MCF 10A (cell line): ENCODE measurements around the gene FBH1. TPM values are rescaled to one million over a fixed set of nuclear protein-coding genes. Genes with fewer than 3 reads are reported as not detected.

Experiments used
- BruUV-seq: library from RNA; stranded (reverse); fragments of 400-500 nt; replicated peaks from 2 replicates; lab custom pipeline; 2021; lab: Mats Ljungman, UMichigan
- CTCF ChIA-PET: fragments of 300-600 bp; sonication (Branson Sonifier 250); formaldehyde crosslinking; extraction: SDS; loops from one replicate; lab custom pipeline; 2021; ENCODE audit warnings: antibody characterized with exemption, inconsistent platforms; lab: Yijun Ruan, JAX
- POLR2A ChIA-PET: fragments of 300-600, 350-650 bp; sonication (Branson Sonifier 250); formaldehyde crosslinking; extraction: SDS; loops from one replicate; lab custom pipeline; 2020; ENCODE audit warnings: antibody characterized with exemption, inconsistent platforms; lab: Yijun Ruan, JAX
- DNase-seq: peaks from one replicate; pipeline ENCODE4 v3.0.0-alpha.2; 2018; ENCODE audit not compliant: unreplicated experiment
- H3K27ac Mint-ChIP-seq: one replicate; pipeline ENCODE4 v1.8.0; 2022; ENCODE audit warnings: mild to moderate bottlenecking, low read depth, mixed read lengths; ENCODE audit not compliant: unreplicated experiment
- H3K27me3 Mint-ChIP-seq: one replicate; pipeline ENCODE4 v1.8.0; 2022; ENCODE audit warnings: mixed read lengths; ENCODE audit not compliant: insufficient read depth, unreplicated experiment
- H3K36me3 Mint-ChIP-seq: one replicate; pipeline ENCODE4 v1.8.0; 2022; ENCODE audit warnings: mild to moderate bottlenecking, moderate library complexity, mixed read lengths; ENCODE audit not compliant: insufficient read depth, unreplicated experiment
- H3K4me1 Mint-ChIP-seq: one replicate; pipeline ENCODE4 v1.8.0; 2022; ENCODE audit warnings: mixed read lengths; ENCODE audit not compliant: insufficient read depth, unreplicated experiment
- H3K4me3 Mint-ChIP-seq: one replicate; pipeline ENCODE4 v1.8.0; 2022; ENCODE audit warnings: mild to moderate bottlenecking, moderate library complexity, mixed read lengths; ENCODE audit not compliant: unreplicated experiment
- H3K9me3 Mint-ChIP-seq: one replicate; pipeline ENCODE4 v1.8.0; 2022; ENCODE audit warnings: mixed read lengths; ENCODE audit not compliant: unreplicated experiment
- CTCF ChIP-seq: fragments of 200-600 bp; IDR thresholded peaks from one replicate; pipeline ENCODE4 v1.8.0; 2022; ENCODE audit warnings: antibody characterized with exemption, mild to moderate bottlenecking; ENCODE audit not compliant: unreplicated experiment
- intact Hi-C: fragments of 100-400 bp; cut with micrococcal nuclease; formaldehyde crosslinking; loops from 2 replicates; pipeline ENCODE4 v1.14.1; 2022
- total RNA-seq: library from RNA; stranded (reverse); gene quantifications from 2 replicates; pipeline ENCODE4 v1.2.3, GENCODE V29; 2022

Gene FBH1
- total RNA-seq, 1 experiment from 2014 or later = 61.8 TPM

GRCh38 chr10:5948208-5948585 lies 58.2 kb downstream of the FBH1 start:
- H3K27ac Mint-ChIP-seq = no peak overlapping the region
- DNase-seq = no peak
- peaks cover 60% of the 10 kb centered on the region for H3K4me1 Mint-ChIP-seq
- no peak for TF ChIP-seq CTCF
- no peak overlapping the region for H3K4me3 Mint-ChIP-seq
- POLR2A ChIA-PET = interaction anchor here (5.6 kb wide), 1 partner anchor 28 kb away, joined by 64 read pairs; the partner anchor contains the start of gene IL15RA
- no peaks in the 10 kb centered on the region for H3K9me3 Mint-ChIP-seq
- intact Hi-C loops = no loop called here
- H3K36me3 Mint-ChIP-seq = peaks cover 5% of the 10 kb centered on the region
- BruUV-seq = no TSS peak
- CTCF ChIA-PET = interaction anchor here (0.6 to 1.6 kb wide), 7 partner anchors 16 to 140 kb away, joined by 3 to 6 read pairs (median 3); no protein-coding TSS in a partner anchor
- H3K27me3 Mint-ChIP-seq = no peaks in the 10 kb centered on the region

- no peaks in the 10 kb centered on the region for H3K27me3 Mint-ChIP-seq
- CTCF ChIA-PET = interaction anchor here (0.6 to 3.6 kb wide), 12 partner anchors 13 to 139 kb away, joined by 3 to 20 read pairs (median 3); partner anchors contain the start of gene IL15RA
- POLR2A ChIA-PET = interaction anchor here (5.6 kb wide), 1 partner anchor 27 kb away, joined by 64 read pairs; the partner anchor contains the start of gene IL15RA
- DNase-seq = peak; percentile 72
- peaks cover 60% of the 10 kb centered on the region for H3K4me1 Mint-ChIP-seq
- peak overlapping the region; percentile 45 for H3K4me3 Mint-ChIP-seq
- peak overlapping the region; percentile 91 for H3K27ac Mint-ChIP-seq
- intact Hi-C loops = no loop called here
- BruUV-seq = no TSS peak
- H3K36me3 Mint-ChIP-seq = peaks cover 5% of the 10 kb centered on the region
- TF ChIP-seq CTCF = peak; percentile 44
- no peaks in the 10 kb centered on the region for H3K9me3 Mint-ChIP-seq
These were observed 59.1 kb downstream of the FBH1 start for GRCh38 chr10:5949009-5949759.

- CTCF ChIA-PET = interaction anchor here (0.6 to 3.6 kb wide), 8 partner anchors 23 to 451 kb away, joined by 3 to 20 read pairs (median 3); partner anchors contain the start of gene IL15RA
- intact Hi-C loops = loop anchor here (2.0 kb wide), 3 partner anchors 26 to 446 kb away; partner anchors contain the start of gene IL15RA
These were observed 61.2 kb downstream of the FBH1 start for GRCh38 chr10:5951167-5951711.

More at GRCh38 chr10:5951167-5951711, 61.2 kb downstream of the FBH1 start:
- Mint-ChIP-seq H3K4me3 (peak overlapping the region; percentile 34), H3K36me3 (peaks cover 5% of the 10 kb centered on the region), H3K4me1 (peaks cover 41% of the 10 kb centered on the region), H3K27me3 (no peaks in the 10 kb centered on the region), H3K9me3 (no peaks in the 10 kb centered on the region), H3K27ac (peak overlapping the region; percentile 91)
- DNase-seq = peak; percentile 91
- no peak for TF ChIP-seq CTCF
- POLR2A ChIA-PET = interaction anchor here (0.6 to 5.6 kb wide), 9 partner anchors 20 to 1837 kb away, joined by 3 to 64 read pairs (median 4); partner anchors contain the start of genes ANKRD16, ATP5F1C, FBH1 and IL15RA
- BruUV-seq = no TSS peak
